Measurements from ENCODE around the gene EBLN2.

Gene EBLN2

GRCh38 chr3:73107676-73108187 is 46.3 kb downstream of the EBLN2 start:
- DNase-seq (ENCODE audit: low read depth), result no peak

GRCh38 chr3:73108750-73109149 is 47.3 kb downstream of the EBLN2 start:
- DNase-seq (ENCODE audit: low read depth), result no peak

- no peak for DNase-seq (ENCODE audit: low read depth)
Measured at GRCh38 chr3:73110530-73110929, 49.1 kb downstream of the EBLN2 start.
